ENCODE data around the gene TEX51.

TEX51 gene

GRCh38 chr2:126914811-126915500 lies 16.3 kb downstream of the TEX51 start:
- no peak for DNase-seq (ENCODE audit: low read depth)

GRCh38 chr2:126915903-126916302 lies 17.2 kb downstream of the TEX51 start:
- no peak for DNase-seq (ENCODE audit: low read depth)

- DNase-seq (ENCODE audit: low read depth) = no peak
Measured at GRCh38 chr2:126916744-126917143, 18.1 kb downstream of the TEX51 start.

GRCh38 chr2:126921066-126921465 lies 22.4 kb downstream of the TEX51 start:
- DNase-seq (ENCODE audit: low read depth) = no peak

- no peak for DNase-seq (ENCODE audit: low read depth)
Measured at GRCh38 chr2:126930970-126931590, 32.4 kb downstream of the TEX51 start.

- no peak for DNase-seq (ENCODE audit: low read depth)
Measured at GRCh38 chr2:126932529-126932928, 33.8 kb downstream of the TEX51 start.

- DNase-seq (ENCODE audit: low read depth) = no peak
Measured at GRCh38 chr2:126932966-126933710, 34.4 kb downstream of the TEX51 start.

- no peak for DNase-seq (ENCODE audit: low read depth)
Measured at GRCh38 chr2:126933711-126934091, 35.0 kb downstream of the TEX51 start.

- DNase-seq (ENCODE audit: low read depth) = no peak
Measured at GRCh38 chr2:126934809-126935208, 36.1 kb downstream of the TEX51 start.

- no peak for DNase-seq (ENCODE audit: low read depth)
Measured at GRCh38 chr2:126935774-126936173, 37.1 kb downstream of the TEX51 start.

- DNase-seq (ENCODE audit: low read depth) = no peak
Measured at GRCh38 chr2:126936219-126936723, 37.6 kb downstream of the TEX51 start.

- no peak for DNase-seq (ENCODE audit: low read depth)
Measured at GRCh38 chr2:126940331-126940730, 41.6 kb downstream of the TEX51 start.

GRCh38 chr2:126942427-126943203 lies 43.9 kb downstream of the TEX51 start:
- no peak for DNase-seq (ENCODE audit: low read depth)

GRCh38 chr2:126943612-126944348 lies 45.1 kb downstream of the TEX51 start:
- DNase-seq (ENCODE audit: low read depth) = no peak

- DNase-seq (ENCODE audit: low read depth) = no peak
Measured at GRCh38 chr2:126945118-126945517, 46.4 kb downstream of the TEX51 start.

- no peak for DNase-seq (ENCODE audit: low read depth)
Measured at GRCh38 chr2:126946318-126947102, 47.8 kb downstream of the TEX51 start.

GRCh38 chr2:126947103-126947429 lies 48.4 kb downstream of the TEX51 start:
- no peak for DNase-seq (ENCODE audit: low read depth)

GRCh38 chr2:126949775-126950174 lies 51.1 kb downstream of the TEX51 start:
- no peak for DNase-seq (ENCODE audit: low read depth)

- no peak for DNase-seq (ENCODE audit: low read depth)
Measured at GRCh38 chr2:126950504-126950903, 51.8 kb downstream of the TEX51 start.

Data from HS-27A (cell line).